ENCODE data around the gene CDH4. TPM values are rescaled to one million over a fixed set of nuclear protein-coding genes. Genes with fewer than 3 reads are reported as not detected.

CDH4 gene
- total RNA-seq, 2 donors from 2014 or later, result 0.05 to 2.2 TPM

- H3K9me3 ChIP-seq, result no peaks in the 10 kb centered on the region
- 81% methylated on average over 14 of the region's 14 CpGs for WGBS
- peaks cover 4% of the 10 kb centered on the region for H3K27me3 ChIP-seq (replicated peaks; ENCODE audit: insufficient read depth)
- no peaks in the 10 kb centered on the region for H3K4me1 ChIP-seq (replicated peaks)
- H3K27ac ChIP-seq, result no peak overlapping the region
- DNase-seq (ENCODE audit: low spot score), result no peak
- no peaks in the 10 kb centered on the region for H3K36me3 ChIP-seq
- TF ChIP-seq CTCF (IDR thresholded peaks at IDR 0.05) (no peak), POLR2AphosphoS5 (IDR thresholded peaks at IDR 0.05) (no peak), POLR2A (IDR thresholded peaks at IDR 0.05) (no peak)
- no peak overlapping the region for H3K4me3 ChIP-seq
- intact Hi-C loops (cut with DNase I), result no loop called here
These were observed 268.2 kb downstream of the CDH4 start for GRCh38 chr20:61520076-61520892.

GRCh38 chr20:61520893-61521460 is 268.9 kb downstream of the CDH4 start:
- 50% methylated on average over 14 of the region's 14 CpGs for WGBS
- Histone ChIP-seq H3K9me3 (no peaks in the 10 kb centered on the region), H3K27ac (no peak overlapping the region), H3K27me3 (replicated peaks; ENCODE audit: insufficient read depth) (peaks cover 4% of the 10 kb centered on the region), H3K4me3 (no peak overlapping the region), H3K4me1 (replicated peaks) (no peaks in the 10 kb centered on the region), H3K36me3 (no peaks in the 10 kb centered on the region)
- no peak for DNase-seq (ENCODE audit: low spot score)
- no peak for TF ChIP-seq POLR2AphosphoS5 (IDR thresholded peaks at IDR 0.05)
- intact Hi-C loops (cut with DNase I), result no loop called here

- Histone ChIP-seq H3K9me3 (no peaks in the 10 kb centered on the region), H3K27me3 (replicated peaks; ENCODE audit: insufficient read depth) (peaks cover 4% of the 10 kb centered on the region), H3K4me1 (replicated peaks) (no peaks in the 10 kb centered on the region), H3K36me3 (no peaks in the 10 kb centered on the region), H3K27ac (no peak overlapping the region), H3K4me3 (no peak overlapping the region)
- TF ChIP-seq POLR2AphosphoS5 (IDR thresholded peaks at IDR 0.05) (no peak), CTCF (IDR thresholded peaks at IDR 0.05) (no peak), POLR2A (IDR thresholded peaks at IDR 0.05) (no peak)
- 86% methylated on average over 25 of the region's 25 CpGs for WGBS
- DNase-seq (ENCODE audit: low spot score), result no peak
- intact Hi-C loops (cut with DNase I), result no loop called here
These were observed 269.8 kb downstream of the CDH4 start for GRCh38 chr20:61521687-61522420.

- Histone ChIP-seq H3K36me3 (no peaks in the 10 kb centered on the region), H3K9me3 (no peaks in the 10 kb centered on the region), H3K27me3 (replicated peaks; ENCODE audit: insufficient read depth) (peaks cover 4% of the 10 kb centered on the region), H3K4me3 (no peak overlapping the region), H3K4me1 (replicated peaks) (no peaks in the 10 kb centered on the region), H3K27ac (no peak overlapping the region)
- intact Hi-C loops (cut with DNase I), result no loop called here
- WGBS, result 86% methylated on average over 25 of the region's 25 CpGs
- no peak for DNase-seq (ENCODE audit: low spot score)
- TF ChIP-seq POLR2A (IDR thresholded peaks at IDR 0.05) (no peak), POLR2AphosphoS5 (IDR thresholded peaks at IDR 0.05) (no peak)
These were observed 270.5 kb downstream of the CDH4 start for GRCh38 chr20:61522498-61523090.

GRCh38 chr20:61523145-61523544 is 271.1 kb downstream of the CDH4 start:
- Histone ChIP-seq H3K9me3 (no peaks in the 10 kb centered on the region), H3K27ac (no peak overlapping the region), H3K36me3 (no peaks in the 10 kb centered on the region), H3K4me3 (no peak overlapping the region), H3K4me1 (replicated peaks) (no peaks in the 10 kb centered on the region), H3K27me3 (replicated peaks; ENCODE audit: insufficient read depth) (peaks cover 4% of the 10 kb centered on the region)
- 91% methylated on average over 19 of the region's 19 CpGs for WGBS
- DNase-seq (ENCODE audit: low spot score), result no peak
- TF ChIP-seq POLR2A (IDR thresholded peaks at IDR 0.05), result no peak
- TF ChIP-seq CTCF (IDR thresholded peaks at IDR 0.05), result no peak
- TF ChIP-seq POLR2AphosphoS5 (IDR thresholded peaks at IDR 0.05), result no peak
- intact Hi-C loops (cut with DNase I), result no loop called here

Measured in prostate gland (tissue), 2 donors.